GM23338 (cell line): Measurements from ENCODE around the gene C4orf17. TPM values are rescaled to one million over a fixed set of nuclear protein-coding genes. Genes with fewer than 3 reads are reported as not detected.

ENCODE experiments used
- ATAC-seq: fragments of 200-7000 bp; cut with Tn5 transposase; 3 replicates; pipeline ENCODE4 v1.9.1; 2020
- DNase-seq: peaks from one replicate; pipeline ENCODE4 v3.0.0-alpha.2; 2015; ENCODE audit warnings: low spot score
- H2AFZ ChIP-seq: fragments of 200-600 bp; sonication (generic); 2 replicates; pipeline ENCODE4 v1.8.0; 2016; ENCODE audit warnings: antibody characterized with exemption, mild to moderate bottlenecking, moderate library complexity
- H3F3A ChIP-seq: fragments of 200-600 bp; sonication (generic); replicated peaks from 2 replicates; pipeline ENCODE4 v1.8.0; 2017; ENCODE audit warnings: antibody characterized with exemption, mixed run types, low read depth
- H3K27ac ChIP-seq: fragments of 200-600 bp; sonication (generic); 2 replicates; pipeline ENCODE4 v1.6.1; 2016; ENCODE audit warnings: low read depth
- H3K27me3 ChIP-seq: fragments of 200-600 bp; sonication (generic); 2 replicates; pipeline ENCODE4 v1.8.0; 2016; ENCODE audit warnings: mild to moderate bottlenecking, mixed run types, moderate library complexity; ENCODE audit not compliant: insufficient read depth
- H3K36me3 ChIP-seq: fragments of 200-600 bp; sonication (generic); 2 replicates; pipeline ENCODE4 v1.8.0; 2016; ENCODE audit warnings: mild to moderate bottlenecking; ENCODE audit not compliant: insufficient read depth
- H3K4me1 ChIP-seq: fragments of 200-600 bp; sonication (generic); 2 replicates; pipeline ENCODE4 v1.8.0; 2016; ENCODE audit warnings: mild to moderate bottlenecking, moderate library complexity; ENCODE audit not compliant: insufficient read depth
- H3K4me2 ChIP-seq: fragments of 200-600 bp; sonication (generic); 2 replicates; pipeline ENCODE4 v1.7.1; 2017; ENCODE audit warnings: mixed run types
- H3K4me3 ChIP-seq: fragments of 200-600 bp; sonication (generic); 2 replicates; pipeline ENCODE4 v1.6.1; 2016; ENCODE audit warnings: mixed run types
- H3K79me2 ChIP-seq: fragments of 200-600 bp; sonication (generic); replicated peaks from 2 replicates; pipeline ENCODE4 v1.8.0; 2017; ENCODE audit warnings: mild to moderate bottlenecking; ENCODE audit not compliant: insufficient read depth
- H3K9me2 ChIP-seq: fragments of 200-600 bp; sonication (generic); 2 replicates; pipeline ENCODE4 v1.8.0; 2017; ENCODE audit not compliant: insufficient read depth
- H4K20me1 ChIP-seq: fragments of 200-600 bp; sonication (generic); replicated peaks from 2 replicates; pipeline ENCODE4 v1.8.0; 2017; ENCODE audit warnings: mild to moderate bottlenecking; ENCODE audit not compliant: insufficient read depth
- H3K27ac Mint-ChIP-seq: 2 replicates; pipeline ENCODE4 v1.8.0; 2020; ENCODE audit warnings: inconsistent platforms, mild to moderate bottlenecking, moderate library complexity, mixed read lengths
- H3K27me3 Mint-ChIP-seq: 3 replicates; pipeline ENCODE4 v1.8.0; 2022; ENCODE audit warnings: low read depth, mild to moderate bottlenecking, moderate library complexity, mixed read lengths, inconsistent platforms; ENCODE audit not compliant: insufficient read depth, poor library complexity
- H3K36me3 Mint-ChIP-seq: 3 replicates; pipeline ENCODE4 v1.8.0; 2021; ENCODE audit warnings: low read depth, mild to moderate bottlenecking, inconsistent platforms, moderate library complexity, mixed read lengths
- H3K4me1 Mint-ChIP-seq: 3 replicates; pipeline ENCODE4 v1.8.0; 2020; ENCODE audit warnings: mild to moderate bottlenecking, inconsistent platforms, mixed read lengths
- H3K4me3 Mint-ChIP-seq: 3 replicates; pipeline ENCODE4 v1.8.0; 2021; ENCODE audit warnings: moderate library complexity, mild to moderate bottlenecking, inconsistent platforms, mixed read lengths
- H3K9me3 Mint-ChIP-seq: 3 replicates; pipeline ENCODE4 v1.8.0; 2020; ENCODE audit warnings: moderate library complexity, mild to moderate bottlenecking, inconsistent platforms, mixed read lengths
- CREB1 ChIP-seq: fragments of 250-450 bp; sonication (Bioruptor Pico); IDR thresholded peaks from 2 replicates; pipeline ENCODE4 v1.5.0; 2020; ENCODE audit warnings: low read depth, mild to moderate bottlenecking, moderate library complexity
- CTCF ChIP-seq, 2 experiments: fragments of 200-600 bp in 1 of 2; sonication (generic) in 1 of 2; conservative IDR thresholded peaks; 2 replicates each; pipeline versions ENCODE4 v1.5.1 to v1.6.1; 2016 to 2017; ENCODE audit warnings: antibody characterized with exemption in 2 of 2, low read depth in 2 of 2, mild to moderate bottlenecking in 2 of 2, moderate library complexity in 1 of 2
- EZH2 ChIP-seq: fragments of 200-600 bp; sonication (generic); IDR thresholded peaks from one replicate; pipeline ENCODE4 v1.8.0; 2017; ENCODE audit warnings: antibody characterized with exemption, mild to moderate bottlenecking, low read depth; ENCODE audit not compliant: unreplicated experiment
- EZH2phosphoT487 ChIP-seq: fragments of 200-600 bp; sonication (generic); IDR thresholded peaks from one replicate; pipeline ENCODE4 v1.8.1; 2018; ENCODE audit warnings: antibody characterized with exemption; ENCODE audit not compliant: unreplicated experiment
- JUNB ChIP-seq: IDR thresholded peaks from one replicate; pipeline ENCODE4 v1.6.1; 2016; ENCODE audit warnings: antibody characterized with exemption; ENCODE audit not compliant: unreplicated experiment
- REST ChIP-seq: IDR thresholded peaks from one replicate; pipeline ENCODE4 v1.6.1; 2018; ENCODE audit warnings: antibody characterized with exemption; ENCODE audit not compliant: unreplicated experiment
- STAT1 ChIP-seq: IDR thresholded peaks from one replicate; pipeline ENCODE4 v1.6.1; 2016; ENCODE audit warnings: antibody characterized with exemption; ENCODE audit not compliant: unreplicated experiment
- polyA plus RNA-seq: library from polyadenylated mRNA; unstranded; fragments of >200 nt; fragmentation: Nextera tagmentation; extraction: Ambion mirVana; gene quantifications from 2 replicates; pipeline ENCODE4 v1.2.1, GENCODE V29; 2016
- total RNA-seq: library from RNA; depleted of rRNA; stranded (reverse); fragments of >200 nt; shearing (Covaris generic); gene quantifications from 2 replicates; pipeline ENCODE4 v1.2.3, GENCODE V29; 2014

The C4orf17 gene
- total and polyA plus RNA-seq, 2 experiments from 2014 or later = not detected

GRCh38 chr4:99483636-99484035 is 27.2 kb upstream of the C4orf17 start (continued):
- TF ChIP-seq CTCF (conservative IDR thresholded peaks at IDR 0.05; ENCODE audit: low read depth in 2 of 2) = no peak
- TF ChIP-seq STAT1 = no peak
- TF ChIP-seq REST = no peak
- no peak for TF ChIP-seq EZH2

GRCh38 chr4:99485212-99485611 is 25.6 kb upstream of the C4orf17 start:
- Histone ChIP-seq H3K9me2 (no peaks in the 10 kb centered on the region), H4K20me1 (no peaks in the 10 kb centered on the region), H3K27me3 (no peaks in the 10 kb centered on the region), H3K4me1 (no peaks in the 10 kb centered on the region), H3K4me3 (no peak overlapping the region), H3K27ac (no peak overlapping the region), H3K79me2 (no peaks in the 10 kb centered on the region), H2AFZ (no peak overlapping the region), H3K4me2 (no peak overlapping the region), H3K36me3 (peaks cover 9% of the 10 kb centered on the region; the same call in 1 of the 2 replicates), H3F3A (no peaks in the 10 kb centered on the region)
- Mint-ChIP-seq H3K4me1 (no peaks in the 10 kb centered on the region), H3K36me3 (peaks cover 42% of the 10 kb centered on the region), H3K4me3 (no peak overlapping the region), H3K9me3 (peaks cover 80% of the 10 kb centered on the region), H3K27me3 (peaks cover 2% of the 10 kb centered on the region), H3K27ac (no peak overlapping the region)
- DNase-seq = no peak
- no peak for ATAC-seq
- no peak for TF ChIP-seq JUNB
- TF ChIP-seq EZH2phosphoT487 = no peak
- TF ChIP-seq REST = no peak
- TF ChIP-seq CTCF (conservative IDR thresholded peaks at IDR 0.05; ENCODE audit: low read depth in 2 of 2) = no peak
- TF ChIP-seq STAT1 = no peak
- no peak for TF ChIP-seq CREB1 (CRISPR knock-in tag)
